HCT116 (cell line): ENCODE measurements around the gene ZNF451. TPM values are rescaled to one million over a fixed set of nuclear protein-coding genes. Genes with fewer than 3 reads are reported as not detected.

Experiments used
- ATAC-seq: fragments of 200-7000 bp; cut with Tn5 transposase; 2 replicates; pipeline ENCODE4 v1.9.1; 2020; ENCODE audit warnings: mild to moderate bottlenecking, moderate library complexity
- BruUV-seq: library from RNA; stranded (reverse); fragments of 400-500 nt; replicated peaks from 2 replicates; lab custom pipeline; 2021; lab: Mats Ljungman, UMichigan
- CTCF ChIA-PET: fragments of 300-600 bp; sonication (Branson Sonifier 250); formaldehyde crosslinking; loops from one replicate; lab custom pipeline; 2021; ENCODE audit warnings: antibody characterized with exemption; lab: Charles Lee
- POLR2A ChIA-PET: fragments of 300-600, 350-600 bp; sonication (Branson Sonifier 250); formaldehyde crosslinking; loops from one replicate; lab custom pipeline; 2021; ENCODE audit warnings: antibody characterized with exemption; lab: Charles Lee
- RAD21 ChIA-PET, 2 experiments: fragments of 300-600 bp; sonication (Branson Sonifier 250); formaldehyde crosslinking; loops; one replicate each; lab custom pipeline; 2023; ENCODE audit warnings: low total read pairs in 2 of 2; ENCODE audit not compliant: uncharacterized antibody in 2 of 2, unreplicated experiment in 2 of 2, low non-redundant PET in 1 of 2; lab: Charles Lee
- DNase-seq: peaks from one replicate; pipeline ENCODE4 v3.0.0-alpha.2; 2010; ENCODE audit warnings: low read depth, low spot score
- H2AFZ ChIP-seq: fragments of 200-600 bp; shearing (Covaris generic), sonication (generic); 2 replicates; pipeline ENCODE4 v1.6.1; 2017; ENCODE audit warnings: low read depth, mixed run types, mixed read lengths, antibody characterized with exemption, low read length; ENCODE audit not compliant: poor library complexity, severe bottlenecking
- H3K27ac ChIP-seq: 2 replicates; pipeline ENCODE4 v1.5.1; 2012; ENCODE audit warnings: low read depth, low read length
- H3K27me3 ChIP-seq: fragments of 200-600 bp; sonication (generic); 2 replicates; pipeline ENCODE4 v1.6.1; 2016; ENCODE audit warnings: mixed run types, low read length, mixed read lengths; ENCODE audit not compliant: insufficient read depth
- H3K36me3 ChIP-seq, 2 experiments: fragments of 200-500 bp in 1 of 2; fragments of 200-600 bp in 1 of 2; sonication (Bioruptor generic) in 1 of 2; sonication (generic) in 1 of 2; 2 replicates each; pipeline versions ENCODE4 v1.5.1 to v1.6.1; 2014 to 2016; ENCODE audit warnings: low read length in 2 of 2, inconsistent platforms in 1 of 2, mixed read lengths in 1 of 2, mixed run types in 1 of 2; ENCODE audit not compliant: insufficient read depth in 2 of 2, control insufficient read depth in 1 of 2
- H3K4me1 ChIP-seq, 2 experiments: fragments of 200-600 bp in 1 of 2; sonication (generic) in 1 of 2; 2 replicates each; pipeline versions ENCODE4 v1.5.1 to v1.6.1; 2012 to 2017; ENCODE audit warnings: low read length in 2 of 2, inconsistent platforms in 1 of 2, mild to moderate bottlenecking in 1 of 2, mixed read lengths in 1 of 2, mixed run types in 1 of 2, moderate library complexity in 1 of 2; ENCODE audit not compliant: insufficient read depth in 2 of 2, control insufficient read depth in 1 of 2
- H3K4me2 ChIP-seq: fragments of 200-600 bp; sonication (generic); 2 replicates; pipeline ENCODE4 v1.6.1; 2017; ENCODE audit warnings: mixed run types, low read length, mixed read lengths
- H3K4me3 ChIP-seq, 2 experiments: fragments of 200-600 bp in 1 of 2; sonication (generic) in 1 of 2; replicated peaks in 1 of 2; 2 replicates each; pipeline ENCODE4 v1.5.1; 2011 to 2016; ENCODE audit warnings: low read length in 2 of 2, control low read depth in 1 of 2, low read depth in 1 of 2, mild to moderate bottlenecking in 1 of 2, mixed read lengths in 1 of 2, mixed run types in 1 of 2
- H3K79me2 ChIP-seq: fragments of 200-600 bp; sonication (generic); 2 replicates; pipeline ENCODE4 v1.6.1; 2017; ENCODE audit warnings: mild to moderate bottlenecking, mixed run types, low read length, moderate library complexity, mixed read lengths; ENCODE audit not compliant: insufficient read depth
- H3K9ac ChIP-seq: fragments of 200-600 bp; sonication (generic); 2 replicates; pipeline ENCODE4 v1.6.1; 2016; ENCODE audit warnings: low read length, mixed read lengths
- H3K9me2 ChIP-seq: fragments of 200-600 bp; sonication (generic), shearing (Covaris generic); 2 replicates; pipeline ENCODE4 v1.6.1; 2017; ENCODE audit warnings: mixed run types, mild to moderate bottlenecking, moderate library complexity; ENCODE audit not compliant: insufficient read depth
- H3K9me3 ChIP-seq, 2 experiments: fragments of 200-500 bp in 1 of 2; fragments of 200-600 bp in 1 of 2; sonication (Bioruptor generic) in 1 of 2; sonication (generic) in 1 of 2; 2 replicates each; pipeline ENCODE4 v1.6.1; 2014 to 2017; ENCODE audit warnings: low read length in 2 of 2, mixed read lengths in 2 of 2, inconsistent platforms in 1 of 2, low read depth in 1 of 2, mild to moderate bottlenecking in 1 of 2, mixed run types in 1 of 2, moderate library complexity in 1 of 2; ENCODE audit not compliant: control insufficient read depth in 1 of 2, insufficient read depth in 1 of 2
- H4K20me1 ChIP-seq: fragments of 200-600 bp; sonication (generic), shearing (Covaris generic); 2 replicates; pipeline ENCODE4 v1.6.1; 2017; ENCODE audit warnings: mixed run types, mild to moderate bottlenecking, moderate library complexity; ENCODE audit not compliant: insufficient read depth
- CEBPB ChIP-seq: IDR thresholded peaks from 2 replicates; pipeline ENCODE4 v1.6.1; 2012; ENCODE audit warnings: low read depth
- EGR1 ChIP-seq: IDR thresholded peaks from 2 replicates; pipeline ENCODE4 v1.6.1; 2012; ENCODE audit warnings: low read depth
- ELF1 ChIP-seq: IDR thresholded peaks from 2 replicates; pipeline ENCODE4 v1.6.1; 2012; ENCODE audit warnings: low read depth, borderline replicate concordance
- EZH2 ChIP-seq: fragments of 200-600 bp; sonication (generic); IDR thresholded peaks from 2 replicates; pipeline ENCODE4 v1.6.1; 2017; ENCODE audit warnings: antibody characterized with exemption, mixed run types
- EZH2phosphoT487 ChIP-seq: fragments of 200-600 bp; IDR thresholded peaks from 2 replicates; pipeline ENCODE4 v1.6.1; 2018; ENCODE audit warnings: antibody characterized with exemption, borderline replicate concordance
- FOSL1 ChIP-seq: IDR thresholded peaks from 2 replicates; pipeline ENCODE4 v1.6.1; 2012; ENCODE audit warnings: low read depth
- MAX ChIP-seq: IDR thresholded peaks from 2 replicates; pipeline ENCODE4 v1.6.1; 2012
- POLR2A ChIP-seq: IDR thresholded peaks from 2 replicates; pipeline ENCODE4 v1.7.0; 2011; ENCODE audit warnings: borderline replicate concordance; ENCODE audit not compliant: insufficient read depth, insufficient read length; ENCODE audit errors: extremely low read depth
- POLR2AphosphoS5 ChIP-seq: IDR thresholded peaks from 2 replicates; pipeline ENCODE4 v1.6.1; 2011; ENCODE audit warnings: mild to moderate bottlenecking, low read depth, low read length, moderate library complexity
- RAD21 ChIP-seq: IDR thresholded peaks from 2 replicates; pipeline ENCODE4 v1.6.1; 2012; ENCODE audit warnings: low read depth, mild to moderate bottlenecking
- SIN3A ChIP-seq: IDR thresholded peaks from 2 replicates; pipeline ENCODE4 v1.6.1; 2012; ENCODE audit warnings: low read depth
- SRF ChIP-seq: IDR thresholded peaks from 2 replicates; pipeline ENCODE4 v1.6.1; 2012; ENCODE audit warnings: low read depth
- TCF7L2 ChIP-seq: IDR thresholded peaks from 2 replicates; pipeline ENCODE4 v1.7.0; 2011; ENCODE audit warnings: borderline replicate concordance, inconsistent platforms; ENCODE audit not compliant: insufficient read depth, insufficient read length; ENCODE audit errors: extremely low read depth
- YY1 ChIP-seq: IDR thresholded peaks from 2 replicates; pipeline ENCODE4 v1.6.1; 2011; ENCODE audit warnings: low read length, low read depth, moderate library complexity, mild to moderate bottlenecking; ENCODE audit not compliant: insufficient replicate concordance; ENCODE audit errors: extremely low read depth
- ZBTB33 ChIP-seq: IDR thresholded peaks from 2 replicates; pipeline ENCODE4 v1.6.1; 2011; ENCODE audit warnings: mild to moderate bottlenecking, low read length, moderate library complexity; ENCODE audit not compliant: insufficient replicate concordance; ENCODE audit errors: extremely low read depth
- intact Hi-C: fragments of 100-400 bp; cut with micrococcal nuclease; formaldehyde crosslinking; loops from 2 replicates; pipeline ENCODE4 v1.10.0; 2022
- total RNA-seq: library from RNA; stranded (reverse); gene quantifications from one replicate; pipeline ENCODE4 v1.2.1, GENCODE V29; 2021; ENCODE audit not compliant: unreplicated experiment
- TF ChIP-seq, protein P1 (sequence below): IDR thresholded peaks from 2 replicates; pipeline ENCODE4 v1.6.1; 2012; ENCODE audit warnings: low read depth
- TF ChIP-seq, protein P2 (sequence below), 3 experiments: fragments of 200-600 bp in 1 of 3; sonication (generic) in 1 of 3; IDR thresholded peaks in 2 of 3; conservative IDR thresholded peaks in 1 of 3; 2 replicates each; pipeline ENCODE4 v1.5.1; 2012 to 2017; ENCODE audit warnings: low read depth in 2 of 3, low read length in 2 of 3, antibody characterized with exemption in 1 of 3, borderline replicate concordance in 1 of 3, control low read depth in 1 of 3, mild to moderate bottlenecking in 1 of 3, mixed read lengths in 1 of 3, mixed run types in 1 of 3, moderate library complexity in 1 of 3; ENCODE audit not compliant: insufficient read depth in 1 of 3

Gene ZNF451
- total RNA-seq, 1 experiment from 2014 or later = 49.1 TPM

GRCh38 chr6:57172136-57173055 lies 82.4 kb downstream of the ZNF451 start, which contains the start of gene BAG2:
Gene BAG2, plus strand, starts transcription at chr6:57172326. Its CDS starts 372 bp downstream, at chr6:57172698.
- H3K9ac ChIP-seq = peak within 1 kb of the TSS; percentile 91
- ChIA-PET POLR2A (interaction anchor here (0.9 to 1.3 kb wide), 5 partner anchors 10 to 19 kb away, joined by 3 to 4 read pairs (median 4); no protein-coding TSS in a partner anchor), CTCF (interaction anchor here (1.3 to 1.4 kb wide), 2 partner anchors 217 to 268 kb away, joined by 4 read pairs; partner anchors contain the start of gene BEND6), RAD21 (no interaction called here)
- H3K4me3 ChIP-seq = peak within 1 kb of the TSS; percentile 78 to 85
- H3K9me3 ChIP-seq = no peaks in the 10 kb centered on the region
- DNase-seq (peak; percentile 74), ATAC-seq (peak; percentile 90)
- peak within 1 kb of the TSS; percentile 85 for H3K4me2 ChIP-seq
- H3K36me3 ChIP-seq = no peaks in the 10 kb centered on the region
- no peaks in the 10 kb centered on the region for H4K20me1 ChIP-seq
- H3K79me2 ChIP-seq = peaks cover 58% of the 10 kb centered on the region
- peaks cover 6 to 20% of the 10 kb centered on the region in 2 experiments for H3K4me1 ChIP-seq
- no peaks in the 10 kb centered on the region for H3K9me2 ChIP-seq
- peak within 1 kb of the TSS; percentile 90 for H3K27ac ChIP-seq
- peak within 1 kb of the TSS; percentile 74 for H2AFZ ChIP-seq
- H3K27me3 ChIP-seq = no peaks in the 10 kb centered on the region
- no TSS peak for BruUV-seq
- intact Hi-C loops = loop anchor here (1.0 to 5.0 kb wide), 3 partner anchors 144 to 268 kb away; partner anchors contain the start of gene BEND6
- no peak for TF ChIP-seq CEBPB
- TF ChIP-seq, protein P1, sequence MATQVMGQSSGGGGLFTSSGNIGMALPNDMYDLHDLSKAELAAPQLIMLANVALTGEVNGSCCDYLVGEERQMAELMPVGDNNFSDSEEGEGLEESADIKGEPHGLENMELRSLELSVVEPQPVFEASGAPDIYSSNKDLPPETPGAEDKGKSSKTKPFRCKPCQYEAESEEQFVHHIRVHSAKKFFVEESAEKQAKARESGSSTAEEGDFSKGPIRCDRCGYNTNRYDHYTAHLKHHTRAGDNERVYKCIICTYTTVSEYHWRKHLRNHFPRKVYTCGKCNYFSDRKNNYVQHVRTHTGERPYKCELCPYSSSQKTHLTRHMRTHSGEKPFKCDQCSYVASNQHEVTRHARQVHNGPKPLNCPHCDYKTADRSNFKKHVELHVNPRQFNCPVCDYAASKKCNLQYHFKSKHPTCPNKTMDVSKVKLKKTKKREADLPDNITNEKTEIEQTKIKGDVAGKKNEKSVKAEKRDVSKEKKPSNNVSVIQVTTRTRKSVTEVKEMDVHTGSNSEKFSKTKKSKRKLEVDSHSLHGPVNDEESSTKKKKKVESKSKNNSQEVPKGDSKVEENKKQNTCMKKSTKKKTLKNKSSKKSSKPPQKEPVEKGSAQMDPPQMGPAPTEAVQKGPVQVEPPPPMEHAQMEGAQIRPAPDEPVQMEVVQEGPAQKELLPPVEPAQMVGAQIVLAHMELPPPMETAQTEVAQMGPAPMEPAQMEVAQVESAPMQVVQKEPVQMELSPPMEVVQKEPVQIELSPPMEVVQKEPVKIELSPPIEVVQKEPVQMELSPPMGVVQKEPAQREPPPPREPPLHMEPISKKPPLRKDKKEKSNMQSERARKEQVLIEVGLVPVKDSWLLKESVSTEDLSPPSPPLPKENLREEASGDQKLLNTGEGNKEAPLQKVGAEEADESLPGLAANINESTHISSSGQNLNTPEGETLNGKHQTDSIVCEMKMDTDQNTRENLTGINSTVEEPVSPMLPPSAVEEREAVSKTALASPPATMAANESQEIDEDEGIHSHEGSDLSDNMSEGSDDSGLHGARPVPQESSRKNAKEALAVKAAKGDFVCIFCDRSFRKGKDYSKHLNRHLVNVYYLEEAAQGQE = no peak
- TF ChIP-seq TCF7L2 = peak; percentile 72
- TF ChIP-seq, protein P2, sequence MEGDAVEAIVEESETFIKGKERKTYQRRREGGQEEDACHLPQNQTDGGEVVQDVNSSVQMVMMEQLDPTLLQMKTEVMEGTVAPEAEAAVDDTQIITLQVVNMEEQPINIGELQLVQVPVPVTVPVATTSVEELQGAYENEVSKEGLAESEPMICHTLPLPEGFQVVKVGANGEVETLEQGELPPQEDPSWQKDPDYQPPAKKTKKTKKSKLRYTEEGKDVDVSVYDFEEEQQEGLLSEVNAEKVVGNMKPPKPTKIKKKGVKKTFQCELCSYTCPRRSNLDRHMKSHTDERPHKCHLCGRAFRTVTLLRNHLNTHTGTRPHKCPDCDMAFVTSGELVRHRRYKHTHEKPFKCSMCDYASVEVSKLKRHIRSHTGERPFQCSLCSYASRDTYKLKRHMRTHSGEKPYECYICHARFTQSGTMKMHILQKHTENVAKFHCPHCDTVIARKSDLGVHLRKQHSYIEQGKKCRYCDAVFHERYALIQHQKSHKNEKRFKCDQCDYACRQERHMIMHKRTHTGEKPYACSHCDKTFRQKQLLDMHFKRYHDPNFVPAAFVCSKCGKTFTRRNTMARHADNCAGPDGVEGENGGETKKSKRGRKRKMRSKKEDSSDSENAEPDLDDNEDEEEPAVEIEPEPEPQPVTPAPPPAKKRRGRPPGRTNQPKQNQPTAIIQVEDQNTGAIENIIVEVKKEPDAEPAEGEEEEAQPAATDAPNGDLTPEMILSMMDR (IDR thresholded peaks at IDR 0.05 in 2 of 3, conservative IDR thresholded peaks at IDR 0.05 in 1 of 3; ENCODE audit: borderline replicate concordance in 1 of 3, insufficient read depth in 1 of 3, low read depth in 2 of 3, low read length in 2 of 3) = no peak
- TF ChIP-seq EZH2phosphoT487 = no peak
- TF ChIP-seq POLR2A = peak; percentile 96
- peak; percentile 81 for TF ChIP-seq SIN3A
- TF ChIP-seq RAD21 = peak; percentile 9; the same call in 1 of the 2 replicates
- TF ChIP-seq EGR1 = peak; percentile 51
- no peak for TF ChIP-seq YY1
- no peak for TF ChIP-seq ZBTB33
- TF ChIP-seq FOSL1 = 0 out of 2 replicates have a peak, but pooled peaks have one; percentile 7
- no peak for TF ChIP-seq ELF1
- TF ChIP-seq POLR2AphosphoS5 = peak; percentile 97
- TF ChIP-seq MAX = peak; percentile 82
- TF ChIP-seq EZH2 = no peak
- TF ChIP-seq SRF = no peak
